Vagina (tissue), 2 donors: ENCODE results near the gene GBP5.

Experiments used
- CTCF ChIP-seq, 3 experiments: fragments of 450-650 bp in 2 of 3; fragments of 200-600 bp in 1 of 3; sonication (generic) in 1 of 3; IDR thresholded peaks; one replicate each; pipeline ENCODE4 v1.5.1; 2017 to 2019; ENCODE audit warnings: antibody characterized with exemption in 3 of 3, mild to moderate bottlenecking in 2 of 3, moderate library complexity in 2 of 3
- POLR2A ChIP-seq, 2 donors: fragments of 450-650 bp; IDR thresholded peaks; one replicate each; pipeline ENCODE4 v1.6.1; 2017; ENCODE audit warnings: antibody characterized with exemption in 2 of 2, mild to moderate bottlenecking in 2 of 2, moderate library complexity in 2 of 2
- POLR2AphosphoS5 ChIP-seq, 2 donors: sonication (generic); formaldehyde crosslinking; IDR thresholded peaks; one replicate each; pipeline ENCODE4 v1.9.0; 2017; ENCODE audit warnings: antibody characterized with exemption in 2 of 2, mild to moderate bottlenecking in 2 of 2, low read depth in 1 of 2; ENCODE audit not compliant: insufficient read depth in 1 of 2

DNA sequence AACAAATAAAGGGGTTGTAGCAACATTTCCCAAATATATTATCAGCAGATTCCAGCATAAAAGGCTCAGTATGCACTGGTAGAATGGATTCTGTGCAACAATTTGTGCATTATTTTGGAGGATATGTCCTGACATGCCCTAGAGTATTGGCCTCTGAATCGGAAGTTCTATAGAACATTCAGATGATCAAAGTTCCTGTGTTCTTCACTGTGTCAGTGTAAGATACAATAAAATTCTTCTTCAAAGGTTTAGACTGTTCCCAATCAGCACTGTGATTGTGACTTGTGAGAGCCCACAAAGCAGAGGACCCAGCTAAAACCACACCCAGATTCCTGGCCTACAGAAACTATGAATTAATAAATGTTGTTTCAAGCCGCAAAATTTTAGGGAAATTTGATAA lies 33.6 kb upstream of the GBP5 start:
- TF ChIP-seq CTCF (IDR thresholded peaks at IDR 0.05) (no peak), POLR2A (IDR thresholded peaks at IDR 0.05) (no peak), POLR2AphosphoS5 (IDR thresholded peaks at IDR 0.05; ENCODE audit: insufficient read depth in 1 of 2, low read depth in 1 of 2) (no peak)
